Upper lobe of left lung (tissue), 6 donors: Measurements from ENCODE around the gene TFCP2L1. TPM values are rescaled to one million over a fixed set of nuclear protein-coding genes. Genes with fewer than 3 reads are reported as not detected.
A peak's percentile ranks its signal among the peaks of the same experiment; 100 is the strongest.

Experiments used
- ATAC-seq, 2 donors: fragments of 200-7000 bp; cut with Tn5 transposase; one replicate each; pipeline ENCODE4 v1.9.1; 2022; ENCODE audit warnings: mild to moderate bottlenecking in 2 of 2, moderate library complexity in 2 of 2; ENCODE audit not compliant: low FRiP score in 2 of 2
- DNase-seq, 2 donors: peaks; one replicate each; pipeline ENCODE4 v3.0.0-alpha.2; 2019 to 2020
- H3K27ac ChIP-seq, 4 donors: fragments of 200-600 bp; sonication (generic); one replicate each; pipeline ENCODE4 v1.5.1; 2016 to 2019
- H3K27me3 ChIP-seq, 4 donors: fragments of 200-600 bp; sonication (generic); one replicate each; pipeline ENCODE4 v1.5.1; 2017 to 2019
- H3K36me3 ChIP-seq, 4 donors: fragments of 200-600 bp; sonication (generic); one replicate each; pipeline ENCODE4 v1.5.1; 2016 to 2019
- H3K4me1 ChIP-seq, 4 donors: fragments of 200-600 bp; sonication (generic); one replicate each; pipeline ENCODE4 v1.5.1; 2018 to 2019
- H3K4me3 ChIP-seq, 4 donors: fragments of 200-600 bp; sonication (generic); one replicate each; pipeline ENCODE4 v1.5.1; 2017 to 2019; ENCODE audit warnings: mild to moderate bottlenecking in 2 of 4, moderate library complexity in 1 of 4
- H3K9me3 ChIP-seq, 4 donors: fragments of 200-600 bp; sonication (generic); one replicate each; pipeline ENCODE4 v1.5.1; 2018 to 2019
- EP300 ChIP-seq, 4 donors: sonication (generic); formaldehyde crosslinking; IDR thresholded peaks; one replicate each; pipeline ENCODE4 v1.5.1; 2017; ENCODE audit warnings: antibody characterized with exemption in 4 of 4, control low read depth in 2 of 4
- POLR2A ChIP-seq, 4 donors: fragments of 450-650 bp; IDR thresholded peaks; one replicate each; pipeline ENCODE4 v1.5.1; 2016 to 2017; ENCODE audit warnings: antibody characterized with exemption in 4 of 4, mild to moderate bottlenecking in 2 of 4
- POLR2AphosphoS5 ChIP-seq, 2 donors: sonication (generic); formaldehyde crosslinking; IDR thresholded peaks; one replicate each; pipeline ENCODE4 v1.5.1; 2017; ENCODE audit warnings: antibody characterized with exemption in 2 of 2
- WGBS, 2 donors: methylation state at CpG; one replicate each; pipeline ENCODE4 v1.1.5; 2017 to 2018; 5-methylcytosine and 5-hydroxymethylcytosine counted together
- total RNA-seq, 6 donors: library from RNA; depleted of rRNA in 4 of 6; stranded (reverse); fragments of >200 nt in 4 of 6; gene quantifications; one replicate each; pipeline versions ENCODE4 v1.1.0 to v1.2.1, GENCODE V29; 2016 to 2021
- TF ChIP-seq, protein P1 (sequence below), 6 experiments: fragments of 450-650 bp in 4 of 6; fragments of 200-600 bp in 2 of 6; sonication (generic) in 2 of 6; IDR thresholded peaks; one replicate each; pipeline ENCODE4 v1.5.1; 2016 to 2019; ENCODE audit warnings: antibody characterized with exemption in 6 of 6
- donor health status: DM: no; HTN: no; CAD: no; lungs with moderate emphysema.
- donor health status: DM: no; HTN: yes; CAD: no; lungs with severe emphysema.

The TFCP2L1 gene
- total RNA-seq, 6 donors from 2014 or later, result 15.3 to 47.1 (median 33.7) TPM

GRCh38 chr2:121244616-121245015, 40.4 kb downstream of the TFCP2L1 start:
- no peaks in the 10 kb centered on the region for H3K9me3 ChIP-seq
- H3K4me1 ChIP-seq, result no peaks in the 10 kb centered on the region
- H3K27ac ChIP-seq, result no peak overlapping the region
- DNase-seq (no peak), ATAC-seq (no peak)
- H3K27me3 ChIP-seq, result no peaks in the 10 kb centered on the region
- WGBS, 2 donors, result 90 to 98% methylated on average over 6 to 11 of the region's 11 CpGs
- TF ChIP-seq, protein P1, sequence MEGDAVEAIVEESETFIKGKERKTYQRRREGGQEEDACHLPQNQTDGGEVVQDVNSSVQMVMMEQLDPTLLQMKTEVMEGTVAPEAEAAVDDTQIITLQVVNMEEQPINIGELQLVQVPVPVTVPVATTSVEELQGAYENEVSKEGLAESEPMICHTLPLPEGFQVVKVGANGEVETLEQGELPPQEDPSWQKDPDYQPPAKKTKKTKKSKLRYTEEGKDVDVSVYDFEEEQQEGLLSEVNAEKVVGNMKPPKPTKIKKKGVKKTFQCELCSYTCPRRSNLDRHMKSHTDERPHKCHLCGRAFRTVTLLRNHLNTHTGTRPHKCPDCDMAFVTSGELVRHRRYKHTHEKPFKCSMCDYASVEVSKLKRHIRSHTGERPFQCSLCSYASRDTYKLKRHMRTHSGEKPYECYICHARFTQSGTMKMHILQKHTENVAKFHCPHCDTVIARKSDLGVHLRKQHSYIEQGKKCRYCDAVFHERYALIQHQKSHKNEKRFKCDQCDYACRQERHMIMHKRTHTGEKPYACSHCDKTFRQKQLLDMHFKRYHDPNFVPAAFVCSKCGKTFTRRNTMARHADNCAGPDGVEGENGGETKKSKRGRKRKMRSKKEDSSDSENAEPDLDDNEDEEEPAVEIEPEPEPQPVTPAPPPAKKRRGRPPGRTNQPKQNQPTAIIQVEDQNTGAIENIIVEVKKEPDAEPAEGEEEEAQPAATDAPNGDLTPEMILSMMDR (IDR thresholded peaks at IDR 0.05), result no peak
- no peak for TF ChIP-seq POLR2A (IDR thresholded peaks at IDR 0.05)
- no peak for TF ChIP-seq POLR2AphosphoS5 (IDR thresholded peaks at IDR 0.05)
- no peak for TF ChIP-seq EP300 (IDR thresholded peaks at IDR 0.05)
- H3K36me3 ChIP-seq, result peaks cover 0 to 21% (median 7%) of the 10 kb centered on the region in 4 donors
- no peak overlapping the region for H3K4me3 ChIP-seq

DNA sequence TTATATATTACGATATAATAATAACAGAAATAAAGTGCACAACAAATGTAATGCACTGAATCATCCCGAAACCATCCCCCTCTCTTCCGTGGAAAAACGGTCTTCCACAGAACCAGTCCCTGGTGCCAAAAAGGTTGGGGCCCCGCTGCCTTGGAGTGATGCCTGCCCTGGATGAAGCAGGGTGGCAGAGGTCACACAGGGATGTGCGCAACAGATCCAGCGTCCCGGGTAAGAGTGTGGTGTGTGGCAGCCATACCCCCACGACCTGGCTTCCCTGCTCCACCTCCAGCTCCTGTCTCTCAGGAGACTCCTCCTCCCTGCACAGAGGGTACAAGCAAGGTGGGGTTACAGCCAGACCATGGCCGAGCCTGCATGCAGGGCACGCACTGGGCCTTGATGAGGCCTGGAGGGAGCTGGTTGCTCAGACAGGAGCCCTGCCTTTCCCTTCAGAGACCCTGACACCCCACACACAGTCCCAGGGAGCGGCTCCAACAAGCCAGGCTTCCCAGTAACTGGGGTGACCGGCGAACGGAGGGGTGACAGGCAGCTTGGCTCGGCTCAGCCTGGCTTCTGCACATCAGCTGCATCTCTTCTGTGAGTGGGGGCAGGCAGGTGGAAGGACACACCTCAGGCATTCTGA, 41.1 kb downstream of the TFCP2L1 start:
- peak in 1 of 2 donors; percentile 6 for ATAC-seq
- Histone ChIP-seq H3K27ac (no peak overlapping the region), H3K4me1 (no peaks in the 10 kb centered on the region), H3K4me3 (no peak overlapping the region), H3K36me3 (peaks cover 0 to 26% (median 7%) of the 10 kb centered on the region in 4 donors), H3K27me3 (no peaks in the 10 kb centered on the region), H3K9me3 (no peaks in the 10 kb centered on the region)
- no peak for TF ChIP-seq POLR2AphosphoS5 (IDR thresholded peaks at IDR 0.05)
- TF ChIP-seq, protein P1 (IDR thresholded peaks at IDR 0.05), result no peak
- no peak for TF ChIP-seq POLR2A (IDR thresholded peaks at IDR 0.05)
- no peak for TF ChIP-seq EP300 (IDR thresholded peaks at IDR 0.05)
- DNase-seq, result no peak
- WGBS, 2 donors, result 81 to 87% methylated on average over 11 to 15 of the region's 16 CpGs

DNA sequence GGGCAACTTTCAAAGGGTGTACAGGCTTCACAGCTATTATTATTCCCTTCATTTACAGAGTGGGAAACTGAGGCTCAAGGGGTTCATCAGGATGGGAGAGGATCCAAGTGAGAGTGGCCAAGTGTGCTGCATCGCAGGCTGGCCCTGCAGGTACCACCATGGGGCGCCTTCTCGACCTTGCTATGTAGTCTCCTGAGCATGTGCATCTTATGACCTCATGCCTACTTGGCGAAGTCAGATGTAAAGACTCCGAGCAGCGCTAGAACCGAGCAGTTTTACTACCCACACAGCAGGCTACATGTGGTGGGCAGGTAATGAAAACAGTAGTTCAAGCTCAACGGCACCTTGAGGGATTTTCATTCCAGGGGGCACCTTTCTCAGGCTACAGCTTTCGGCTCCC, 42.0 kb downstream of the TFCP2L1 start:
- H3K27me3 ChIP-seq, result no peaks in the 10 kb centered on the region
- no peak overlapping the region for H3K27ac ChIP-seq
- no peaks in the 10 kb centered on the region for H3K4me1 ChIP-seq
- 90 to 91% methylated on average over 7 to 9 of the region's 9 CpGs for WGBS, 2 donors
- no peak for ATAC-seq
- peaks cover 3 to 35% (median 7%) of the 10 kb centered on the region in 4 donors for H3K36me3 ChIP-seq
- H3K9me3 ChIP-seq, result no peaks in the 10 kb centered on the region
- no peak for DNase-seq
- no peak for TF ChIP-seq EP300 (IDR thresholded peaks at IDR 0.05)
- no peak for TF ChIP-seq POLR2A (IDR thresholded peaks at IDR 0.05)
- no peak for TF ChIP-seq POLR2AphosphoS5 (IDR thresholded peaks at IDR 0.05)
- TF ChIP-seq, protein P1 (IDR thresholded peaks at IDR 0.05), result no peak
- no peak overlapping the region for H3K4me3 ChIP-seq

DNA sequence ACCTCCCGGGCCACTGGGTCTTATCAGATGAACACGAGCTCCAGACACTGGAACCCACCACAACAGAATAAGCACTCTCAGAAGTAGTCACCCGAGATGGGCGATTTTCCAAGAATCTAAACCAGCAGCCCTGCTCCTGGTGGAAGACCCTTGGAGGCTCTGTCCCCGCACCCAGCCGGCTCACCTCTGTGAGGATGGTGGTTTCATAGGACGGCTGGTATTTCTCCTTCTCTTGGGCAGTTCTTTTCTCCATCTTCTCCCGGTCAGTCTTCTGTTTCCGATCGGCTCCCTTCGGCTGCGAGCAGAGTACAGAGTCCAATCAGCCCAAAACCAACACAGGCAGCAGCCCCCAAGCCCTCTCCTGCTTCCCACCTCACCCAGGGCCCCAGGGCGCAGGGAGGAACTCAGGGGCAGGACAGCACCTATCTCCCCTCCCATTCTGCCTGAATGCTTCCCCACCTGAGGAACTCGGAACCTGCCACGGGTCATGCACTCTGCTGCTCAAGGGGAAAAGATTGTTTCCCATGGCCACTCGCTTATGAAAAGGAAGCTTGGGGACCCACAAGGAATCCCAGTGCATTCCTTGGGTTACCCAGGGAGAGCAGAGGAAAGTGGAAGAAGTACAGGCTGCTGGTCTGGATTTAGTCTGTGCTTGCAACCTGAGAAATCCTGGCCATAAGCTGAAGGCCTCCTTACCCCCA, 42.7 kb downstream of the TFCP2L1 start:
- no peak overlapping the region for H3K4me3 ChIP-seq
- no peak for ATAC-seq
- no peak for DNase-seq
- 81 to 85% methylated on average over 16 of the region's 16 CpGs for WGBS, 2 donors
- TF ChIP-seq EP300 (IDR thresholded peaks at IDR 0.05) (no peak), POLR2AphosphoS5 (IDR thresholded peaks at IDR 0.05) (no peak), POLR2A (IDR thresholded peaks at IDR 0.05) (no peak)
- TF ChIP-seq, protein P1 (IDR thresholded peaks at IDR 0.05), result no peak
- no peaks in the 10 kb centered on the region for H3K4me1 ChIP-seq
- no peaks in the 10 kb centered on the region for H3K27me3 ChIP-seq
- H3K36me3 ChIP-seq, result peaks cover 4 to 37% (median 7%) of the 10 kb centered on the region in 4 donors
- H3K9me3 ChIP-seq, result no peaks in the 10 kb centered on the region
- no peak overlapping the region for H3K27ac ChIP-seq
